HG03159 (cell line): Measurements from ENCODE around the gene FBXO48.

ENCODE experiments used
- ATAC-seq: cut with Tn5 transposase; IDR thresholded peaks from one replicate; pipeline ENCODE4 v1.9.1; 2021; ENCODE audit warnings: mild to moderate bottlenecking, moderate library complexity; ENCODE audit not compliant: unreplicated experiment

FBXO48 gene

DNA sequence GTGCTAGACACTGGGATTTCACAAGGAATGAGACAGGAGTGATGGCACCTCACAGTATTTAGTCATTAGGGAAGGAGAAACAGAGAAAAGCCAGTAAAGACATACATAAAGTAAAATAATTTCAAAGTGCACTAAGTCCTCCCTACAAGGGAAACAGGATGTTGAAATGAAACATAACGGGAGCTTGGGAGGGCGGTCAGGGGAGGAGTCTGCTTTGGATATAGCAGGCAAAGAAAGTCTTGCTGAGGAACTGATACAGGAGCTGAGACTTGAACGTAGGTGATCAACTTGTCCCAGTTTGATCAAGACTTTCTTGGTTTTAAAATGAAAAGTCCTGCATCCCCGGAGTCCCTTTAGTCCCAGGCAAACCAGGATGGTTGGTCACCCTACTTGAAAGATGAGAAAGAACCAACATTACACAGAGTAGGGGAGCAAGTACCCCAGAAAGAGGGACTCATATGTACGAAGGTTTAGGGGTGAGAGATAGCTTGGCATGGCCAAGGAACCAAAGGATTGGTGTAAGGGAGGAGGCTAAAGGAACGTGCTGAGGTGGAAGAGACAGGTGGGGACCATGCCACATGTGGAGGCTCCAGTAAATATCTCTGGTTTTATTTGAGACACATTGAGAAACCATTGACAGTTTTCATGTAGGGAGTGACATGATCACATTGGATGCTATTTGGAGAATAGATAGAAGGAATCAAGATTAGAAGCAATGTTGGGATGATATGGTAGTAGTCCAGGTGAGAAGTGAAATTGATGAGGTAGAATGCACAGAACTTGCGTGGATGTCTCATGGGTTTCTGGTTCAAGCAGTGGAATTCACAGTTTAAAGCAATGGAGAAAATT lies 28.4 kb downstream of the FBXO48 start:
- ATAC-seq = no peak

DNA sequence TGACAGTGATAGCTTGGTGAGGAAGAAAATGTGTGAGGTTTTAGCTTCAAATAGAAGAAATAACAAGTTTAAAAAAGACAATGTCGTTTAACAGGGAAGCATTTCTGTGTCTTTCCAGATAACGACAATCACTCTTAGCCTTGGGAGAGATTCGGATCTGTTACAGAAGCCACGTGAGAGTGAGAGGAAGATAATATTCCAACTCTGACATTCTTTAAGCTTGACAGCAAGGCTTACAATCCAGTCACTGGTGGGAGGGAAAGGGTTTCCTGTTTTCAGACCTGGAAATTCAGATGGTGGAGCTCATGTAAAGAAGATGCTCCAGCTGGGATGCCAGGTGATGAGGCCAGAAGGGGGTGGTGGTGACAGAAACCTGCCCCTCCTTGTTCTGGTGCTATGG lies 30.8 kb downstream of the FBXO48 start:
- ATAC-seq = no peak

DNA sequence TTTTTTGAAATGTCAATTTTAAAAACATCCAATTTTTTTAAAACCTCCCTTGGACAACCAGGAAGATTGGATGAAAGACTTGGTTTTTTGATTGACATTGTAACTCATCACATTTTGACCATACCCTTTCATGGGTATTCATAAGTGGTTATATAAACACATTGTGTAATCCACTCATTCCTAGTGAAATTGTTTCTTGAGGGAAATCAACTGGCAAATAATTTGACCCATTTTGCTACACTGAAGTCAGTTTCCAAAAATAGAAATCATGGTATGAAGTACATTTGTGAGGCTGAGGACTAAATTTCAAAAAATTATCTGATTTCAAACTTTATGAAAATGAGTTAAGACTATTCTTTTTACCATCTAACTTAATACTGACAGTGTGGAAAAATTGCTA lies 31.5 kb downstream of the FBXO48 start:
- ATAC-seq = no peak

DNA sequence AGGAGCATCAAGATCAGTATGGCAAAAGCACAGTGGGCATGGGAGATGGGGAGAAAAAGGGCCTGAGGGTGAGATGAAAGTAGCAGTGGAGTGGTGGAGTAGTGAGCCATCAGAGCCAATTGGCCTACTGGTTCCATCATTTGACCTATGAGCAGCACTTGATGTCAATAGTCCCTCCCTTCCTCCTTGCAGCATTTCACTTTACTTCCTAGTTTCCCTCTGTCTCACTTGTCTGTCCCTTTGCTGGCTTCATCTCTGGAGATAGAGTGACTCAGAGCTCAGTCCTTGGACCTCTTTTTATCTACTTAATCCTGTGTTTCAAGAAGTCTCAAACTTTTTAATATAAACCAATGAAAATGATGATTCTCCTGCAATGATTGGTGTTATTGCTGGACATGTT lies 32.1 kb downstream of the FBXO48 start:
- ATAC-seq = no peak

DNA sequence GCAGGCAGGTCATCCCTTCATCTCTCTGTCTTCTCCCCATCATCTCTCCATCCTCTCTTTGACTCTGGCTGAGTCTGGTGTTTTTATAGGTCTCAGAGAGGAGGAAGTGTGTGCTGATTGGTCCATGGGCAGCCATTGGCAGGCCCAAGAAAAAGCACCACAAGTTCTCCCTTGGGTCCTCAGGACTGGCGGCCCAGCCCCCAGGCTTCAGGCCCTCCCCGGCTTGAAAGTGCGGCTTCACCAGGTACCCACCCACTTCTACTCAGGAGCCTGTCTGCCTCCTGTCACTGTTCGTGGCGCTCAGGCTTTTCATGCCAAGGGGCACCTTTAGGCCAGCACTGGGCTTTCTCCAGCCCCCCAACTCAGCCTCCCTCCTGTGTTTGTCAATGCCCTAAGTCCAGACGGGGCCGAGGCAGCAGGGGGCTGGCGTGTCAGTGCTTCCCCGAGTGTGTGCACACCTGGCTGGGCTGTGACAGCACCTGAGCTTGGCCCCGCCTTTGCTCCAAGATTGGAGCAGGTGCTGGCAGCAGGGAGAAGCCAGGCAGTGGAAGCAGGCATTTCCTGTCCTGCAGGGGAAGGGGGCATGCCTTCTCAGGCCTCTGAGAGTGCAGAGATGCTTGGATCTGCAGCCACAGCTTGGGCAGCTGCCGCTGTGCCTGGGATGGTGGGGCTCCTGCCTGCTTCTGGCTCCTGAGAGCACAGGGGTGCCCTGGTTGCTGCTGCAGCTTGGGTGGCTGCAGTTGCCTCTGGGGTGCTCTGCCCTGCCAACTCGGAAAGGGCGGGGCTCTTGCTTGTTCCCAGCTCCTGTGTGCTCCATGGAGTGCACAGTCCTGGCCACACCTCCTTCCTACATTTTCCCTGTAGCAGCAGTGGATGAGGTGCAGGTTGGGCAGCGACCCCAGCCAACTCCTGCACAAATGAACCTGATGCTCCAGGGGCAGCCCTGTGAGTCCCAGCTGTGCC lies 34.1 kb downstream of the FBXO48 start:
- no peak for ATAC-seq

DNA sequence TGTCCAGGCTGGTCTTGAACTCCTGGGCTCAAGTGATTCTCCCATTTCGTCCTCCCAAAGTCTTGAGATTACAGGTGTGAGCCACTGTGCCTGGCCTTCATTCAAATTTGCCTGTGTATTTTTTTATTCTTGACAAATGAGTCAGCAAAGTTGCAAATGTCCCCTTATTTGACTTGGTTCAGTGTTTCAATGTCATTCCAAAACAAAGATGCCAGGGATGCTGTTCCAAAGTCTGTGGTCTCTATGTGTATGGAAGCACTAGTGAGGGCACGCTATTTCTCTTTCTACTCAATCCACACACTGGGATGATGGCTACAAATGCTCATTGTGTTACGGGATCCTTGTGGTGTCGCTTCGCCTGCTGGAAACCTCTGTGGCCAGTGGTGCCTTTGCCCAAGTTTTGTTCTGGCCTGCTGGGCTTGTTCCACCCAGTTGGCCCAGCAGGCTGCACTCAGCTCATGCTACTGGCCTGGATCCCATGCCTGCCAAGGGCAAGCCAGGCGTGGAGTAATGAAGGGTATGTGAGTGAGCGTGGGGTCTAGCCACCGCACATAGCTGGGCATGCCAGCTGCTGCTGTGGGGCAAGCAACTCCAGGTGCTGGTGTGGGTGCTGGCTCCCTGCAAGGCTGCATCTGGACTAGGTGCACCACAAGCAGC lies 35.6 kb downstream of the FBXO48 start:
- no peak for ATAC-seq

DNA sequence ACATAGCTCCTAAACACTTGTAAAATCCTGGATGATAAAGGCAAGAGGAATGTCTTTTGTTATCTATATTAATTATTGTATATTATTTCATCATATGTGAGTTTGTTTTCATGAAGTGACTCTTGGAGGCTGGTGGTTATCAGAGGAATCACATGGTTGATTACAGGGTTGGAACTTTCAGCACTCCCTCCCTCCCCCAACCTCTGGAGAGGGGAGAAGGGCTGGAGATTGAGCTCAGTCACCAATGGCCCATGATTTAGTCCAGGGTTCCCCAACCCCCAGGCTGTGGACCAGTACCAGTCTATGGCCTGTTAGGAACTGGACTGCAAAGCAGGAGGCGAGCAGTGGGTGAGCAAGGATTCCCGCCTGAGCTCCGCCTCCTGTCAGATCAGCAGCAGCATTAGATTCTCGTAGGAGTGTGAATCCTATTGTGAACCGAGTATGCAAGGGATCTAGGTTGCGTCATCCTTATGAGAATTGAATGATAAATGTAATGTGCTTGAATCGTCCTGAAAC lies 37.7 kb downstream of the FBXO48 start:
- ATAC-seq = no peak

DNA sequence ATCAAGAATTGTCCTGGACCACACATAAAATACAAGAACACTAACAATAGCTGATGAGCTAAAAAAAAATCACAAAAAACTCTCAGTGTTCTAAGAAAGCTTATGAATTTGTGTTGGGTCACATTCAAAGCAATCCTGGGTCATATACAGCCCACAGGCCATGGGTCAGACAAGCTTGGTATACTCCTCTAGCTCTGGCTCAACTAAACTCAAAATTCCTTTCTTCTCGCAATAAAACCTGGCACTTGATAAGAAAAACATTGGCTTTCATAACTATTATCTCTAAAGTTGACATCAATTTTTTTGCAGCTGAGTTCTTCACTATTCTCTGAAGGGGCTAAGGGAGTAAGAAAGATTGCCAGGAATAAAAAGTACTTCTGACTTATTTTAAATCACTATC lies 38.3 kb downstream of the FBXO48 start:
- no peak for ATAC-seq

DNA sequence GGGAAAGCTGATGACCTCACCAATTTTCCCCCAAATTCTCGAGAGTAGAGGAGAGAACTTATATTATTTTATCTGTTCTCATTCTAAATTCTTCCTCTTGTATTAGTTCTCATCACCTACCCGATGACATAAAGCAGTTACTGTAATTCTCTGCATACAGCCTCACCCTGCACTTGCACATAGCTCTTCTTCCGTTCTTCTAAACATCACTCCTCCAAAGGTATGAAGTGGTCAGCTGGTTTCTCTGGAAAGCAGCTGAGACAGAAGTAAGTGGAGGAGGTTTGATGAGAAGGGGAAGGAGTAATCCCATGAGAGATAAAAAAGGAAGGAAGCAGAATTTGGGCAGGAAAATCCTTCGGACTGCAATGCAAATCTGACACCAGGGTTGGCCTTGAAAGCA lies 39.0 kb downstream of the FBXO48 start:
- no peak for ATAC-seq

DNA sequence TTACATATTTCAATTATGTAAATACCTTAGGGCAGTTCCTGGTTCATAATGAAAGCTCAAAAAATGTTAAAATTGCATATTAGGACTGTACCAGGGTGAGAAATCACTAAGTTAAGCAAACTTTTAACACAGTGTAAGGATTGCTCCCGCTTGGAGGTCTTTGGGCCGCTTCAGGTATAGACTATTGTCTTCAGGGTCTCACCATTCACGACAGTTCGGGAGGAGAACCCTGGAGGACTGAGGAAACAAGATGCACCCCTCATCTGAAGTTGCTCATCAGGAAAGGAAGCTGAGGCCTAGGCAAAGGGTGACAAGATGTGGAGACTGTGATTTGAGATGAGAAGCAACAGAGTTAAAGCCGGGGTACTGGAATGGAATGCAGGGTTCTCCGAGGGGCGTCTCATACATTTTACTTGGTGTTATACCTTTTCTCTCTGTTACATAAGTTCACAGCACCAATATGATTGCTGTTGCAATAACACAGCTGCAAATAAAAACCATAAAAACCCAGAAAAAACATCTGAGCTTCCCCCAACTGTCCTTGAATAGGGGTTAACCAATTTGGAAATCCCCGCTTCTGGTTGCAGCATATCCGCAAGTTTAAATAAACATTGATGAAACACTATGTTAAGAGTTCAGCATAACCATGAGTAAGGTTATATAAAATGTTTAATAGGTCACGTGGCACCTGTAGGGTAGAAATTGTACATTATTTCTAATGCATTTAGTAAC lies 40.1 kb downstream of the FBXO48 start:
- ATAC-seq = peak; percentile 32

DNA sequence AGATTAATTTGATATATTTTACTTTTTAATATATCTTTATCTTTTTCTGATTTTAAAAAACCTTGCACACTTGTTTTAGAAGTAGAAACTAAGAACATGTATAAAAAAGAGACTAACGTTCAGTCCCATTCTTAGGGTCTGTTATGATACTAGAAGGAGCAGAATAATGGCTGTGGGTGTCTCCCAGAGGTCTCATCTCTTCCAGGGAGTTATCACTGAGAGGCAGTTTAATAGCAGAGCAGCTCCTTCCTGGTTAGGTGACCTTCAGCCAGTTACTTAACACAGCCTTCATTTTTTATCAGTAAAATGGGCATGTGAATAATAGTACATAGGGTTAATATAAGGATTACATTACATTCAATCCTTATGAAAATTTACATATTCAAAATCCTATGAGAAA lies 40.6 kb downstream of the FBXO48 start:
- no peak for ATAC-seq

DNA sequence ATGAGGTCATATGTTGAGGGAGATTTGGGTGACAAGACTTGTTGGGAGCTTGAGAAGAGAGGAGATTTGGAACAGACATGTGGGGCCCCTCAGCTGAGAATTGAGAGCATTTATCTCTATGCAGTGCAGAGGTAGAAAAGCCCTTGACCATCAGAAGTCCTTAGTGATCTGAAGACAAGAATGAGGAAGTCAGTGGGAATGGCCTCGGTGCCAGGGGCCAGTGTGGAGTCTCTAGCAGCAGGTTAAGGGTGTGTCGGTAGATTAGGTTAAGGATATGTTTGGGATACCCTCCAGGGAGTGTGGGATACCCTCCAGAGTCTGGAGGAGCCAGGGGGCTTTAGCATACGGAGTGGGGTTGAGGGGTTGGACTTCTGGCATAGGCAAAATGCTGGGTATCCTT lies 41.6 kb downstream of the FBXO48 start:
- ATAC-seq = no peak

DNA sequence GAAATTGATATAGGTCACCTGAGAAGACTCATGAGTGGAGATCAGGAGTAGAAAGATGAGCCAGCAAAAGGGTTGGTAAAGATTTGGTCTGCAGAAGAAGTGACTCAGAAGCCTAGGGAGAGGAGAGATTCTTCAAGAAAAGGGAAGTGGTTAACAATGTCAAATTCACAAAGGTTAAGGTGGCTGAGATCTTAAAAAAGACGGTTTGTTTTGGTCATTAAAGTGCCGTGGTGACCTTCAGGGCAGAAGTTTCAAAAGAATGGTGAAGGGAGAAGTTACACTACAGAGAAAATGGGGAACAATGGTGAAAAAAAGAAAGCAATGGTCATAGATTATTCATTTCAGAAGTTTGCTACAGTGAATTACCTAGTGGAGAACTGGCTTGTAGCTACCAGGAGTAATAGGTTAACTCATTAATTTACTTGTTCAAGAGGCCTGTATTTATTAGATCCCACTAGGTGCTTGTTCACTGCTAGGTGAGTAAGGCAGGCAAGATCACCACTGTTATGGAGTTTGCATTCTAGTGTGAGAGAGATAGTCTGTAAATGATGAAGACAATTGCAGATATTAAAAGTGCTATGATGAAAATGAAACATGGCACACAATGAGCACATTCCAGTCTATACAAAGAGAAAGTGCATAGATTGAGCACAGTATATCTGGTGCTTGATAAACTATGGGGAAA lies 43.0 kb downstream of the FBXO48 start:
- peak; percentile 82 for ATAC-seq

DNA sequence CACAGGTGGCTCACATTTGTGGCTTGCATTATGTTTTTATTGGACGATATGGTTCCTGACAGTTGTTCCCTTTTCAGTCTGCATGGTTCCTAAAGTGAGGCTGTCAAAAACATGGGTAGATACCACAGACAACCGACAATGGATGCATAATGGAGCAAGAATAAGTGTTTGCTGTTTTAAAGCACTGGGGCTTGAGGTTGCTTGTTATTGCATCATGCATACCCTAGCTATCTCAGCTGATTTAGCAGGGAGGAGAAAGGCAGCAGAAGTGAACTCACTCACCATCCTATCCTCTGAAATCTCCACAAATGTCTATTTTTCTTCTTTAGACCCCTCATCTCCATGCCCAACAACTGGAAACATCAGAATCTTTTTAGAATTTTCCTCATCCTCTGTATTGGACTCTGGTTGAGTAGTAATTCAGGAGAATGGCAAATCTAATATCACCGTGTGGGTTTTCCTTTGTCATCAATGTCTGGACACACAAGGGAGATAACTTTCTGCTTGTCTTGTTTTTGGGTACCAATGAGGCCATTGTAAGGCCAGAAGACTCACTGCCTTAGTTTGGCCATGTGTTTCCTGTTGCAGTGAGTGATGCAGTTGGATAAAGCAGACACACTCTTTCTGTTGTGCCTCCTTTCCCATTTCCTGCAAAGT lies 46.7 kb downstream of the FBXO48 start:
- no peak for ATAC-seq

DNA sequence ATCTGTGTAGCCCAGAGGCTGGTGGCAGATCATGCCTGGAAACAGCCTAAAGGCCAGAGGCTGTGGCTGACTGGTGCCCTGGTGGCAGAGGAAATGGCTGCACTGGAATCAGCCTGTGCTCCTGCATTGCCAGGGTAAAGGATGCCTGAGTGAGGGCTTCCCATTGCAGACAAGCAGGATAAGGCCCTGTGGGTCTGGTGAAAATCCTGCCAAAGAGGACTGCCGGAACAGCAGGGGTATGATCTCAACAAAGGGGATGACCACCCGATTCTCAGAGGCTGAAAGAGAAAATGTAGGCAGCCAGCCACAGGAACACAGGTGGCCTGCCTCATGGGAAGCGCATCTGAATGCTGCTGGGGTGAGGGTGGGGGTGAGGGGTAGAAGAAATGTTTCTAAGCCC lies 48.2 kb downstream of the FBXO48 start:
- ATAC-seq = no peak

DNA sequence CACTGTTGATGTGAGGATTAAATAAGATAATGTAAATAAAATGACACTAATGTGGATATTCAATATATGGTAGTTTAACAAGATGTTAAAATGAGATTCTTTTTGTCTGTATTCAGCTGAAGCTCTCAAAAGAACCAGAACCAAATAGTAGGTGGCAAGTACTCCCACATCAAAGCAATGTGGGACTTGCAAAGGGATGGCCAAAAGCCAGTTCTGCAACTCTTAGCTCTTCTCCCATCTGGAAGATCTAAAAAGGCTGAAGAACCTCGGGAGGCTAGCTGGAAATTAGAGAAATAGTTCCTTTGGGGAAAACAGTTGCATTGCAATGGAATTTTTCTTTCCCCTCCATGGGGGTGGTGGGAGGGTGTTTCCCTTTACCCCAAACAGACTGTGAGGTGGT lies 48.7 kb downstream of the FBXO48 start:
- no peak for ATAC-seq

DNA sequence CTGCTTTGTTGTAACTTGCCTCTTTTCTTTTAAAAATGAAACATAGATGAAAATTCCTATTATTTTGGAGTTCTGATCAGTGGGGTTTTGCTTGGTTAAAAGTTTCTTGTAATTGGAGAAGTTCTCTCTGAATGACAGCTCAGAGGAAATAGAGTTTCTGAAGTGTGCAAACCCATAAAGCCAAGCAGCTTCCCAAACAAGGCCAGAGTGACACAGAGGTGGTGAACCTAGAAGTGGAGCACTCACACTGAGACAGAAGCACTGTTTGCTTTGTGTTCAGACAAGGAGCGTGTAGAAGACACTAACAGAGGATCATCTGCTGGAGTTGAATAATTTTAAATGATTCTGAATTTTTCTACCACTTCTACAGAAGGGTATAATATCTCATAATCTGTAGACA lies 49.2 kb downstream of the FBXO48 start:
- ATAC-seq = no peak

DNA sequence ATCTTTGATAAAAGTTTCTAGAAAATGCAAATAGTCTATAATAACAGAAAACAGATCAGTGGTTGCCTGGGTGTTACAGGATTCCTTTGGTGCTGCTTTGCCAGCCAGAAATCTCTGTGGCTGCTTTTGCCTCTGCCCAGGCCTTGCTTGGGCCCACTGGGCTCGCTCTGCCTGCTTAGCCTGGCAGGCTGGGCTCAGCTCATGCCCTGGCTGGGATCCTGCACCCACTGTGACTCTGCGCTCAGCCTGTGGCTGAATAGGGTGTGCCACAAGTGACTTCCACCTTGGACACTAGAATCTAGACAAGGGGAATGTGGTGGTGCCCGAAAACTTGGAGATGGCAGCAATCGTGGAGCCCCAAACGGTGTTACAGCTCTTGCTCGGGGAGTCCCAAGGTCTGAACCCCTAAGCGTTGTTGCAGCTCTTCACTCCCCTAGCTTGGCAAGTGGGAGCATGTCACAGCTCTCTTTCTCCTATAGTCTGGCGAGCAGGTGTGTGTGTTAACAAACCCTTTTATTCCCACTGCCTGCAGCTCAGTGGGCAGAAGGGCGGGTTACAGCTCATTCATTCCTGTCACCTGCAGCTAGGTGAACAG lies 50.9 kb downstream of the FBXO48 start:
- ATAC-seq = no peak

DNA sequence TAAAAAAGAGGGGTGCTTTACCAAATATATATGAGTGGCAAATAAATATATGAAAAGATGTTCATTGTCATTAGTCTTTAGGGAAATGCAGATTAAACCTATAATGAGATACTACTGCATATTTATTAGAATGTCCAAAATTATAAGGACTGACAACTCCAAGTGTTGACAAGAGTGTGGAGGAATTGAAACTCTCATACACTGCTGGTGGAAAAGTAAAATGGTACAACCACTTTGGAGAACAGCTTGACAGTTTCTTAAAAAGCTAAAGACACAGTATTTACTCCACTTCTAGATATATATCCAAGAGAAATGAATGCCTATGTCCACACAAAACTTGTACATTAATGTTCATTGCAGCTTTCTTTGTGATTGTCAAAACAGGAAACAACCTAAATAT lies 51.6 kb downstream of the FBXO48 start:
- ATAC-seq = no peak
